NCI-H82 treated with DMSO at 0.1 percent for 48 hours (cell line): ENCODE data around the gene SAMMSON.

Experiments
- DNase-seq: peaks from one replicate; lab custom pipeline; 2025; ENCODE audit not compliant: unreplicated experiment; lab: John Stamatoyannopoulos, UW

SAMMSON gene

GRCh38 chr3:70085613-70086012 is 86.1 kb downstream of the SAMMSON start:
- DNase-seq: no peak

GRCh38 chr3:70086336-70086735 is 86.8 kb downstream of the SAMMSON start:
- no peak for DNase-seq

GRCh38 chr3:70090322-70090913 is 90.9 kb downstream of the SAMMSON start:
- no peak for DNase-seq

- DNase-seq: no peak
Observed at GRCh38 chr3:70094197-70094596, 94.7 kb downstream of the SAMMSON start.

GRCh38 chr3:70095260-70095659 is 95.7 kb downstream of the SAMMSON start:
- DNase-seq: no peak

GRCh38 chr3:70096376-70097066 is 97.0 kb downstream of the SAMMSON start:
- DNase-seq: no peak

- DNase-seq: no peak
Observed at GRCh38 chr3:70097084-70097483, 97.6 kb downstream of the SAMMSON start.

- no peak for DNase-seq
Observed at GRCh38 chr3:70108072-70108471, 108.5 kb downstream of the SAMMSON start.

GRCh38 chr3:70108546-70108945 is 109.0 kb downstream of the SAMMSON start:
- no peak for DNase-seq

GRCh38 chr3:70110066-70110465 is 110.5 kb downstream of the SAMMSON start:
- DNase-seq: no peak

- DNase-seq: no peak
Observed at GRCh38 chr3:70111411-70111810, 111.9 kb downstream of the SAMMSON start.

- DNase-seq: no peak
Observed at GRCh38 chr3:70112751-70113150, 113.2 kb downstream of the SAMMSON start.

GRCh38 chr3:70114431-70114830 is 114.9 kb downstream of the SAMMSON start:
- no peak for DNase-seq

GRCh38 chr3:70119879-70120278 is 120.3 kb downstream of the SAMMSON start:
- DNase-seq: no peak
